HepG2 (cell line): ENCODE measurements around the gene CD248. TPM values are rescaled to one million over a fixed set of nuclear protein-coding genes. Genes with fewer than 3 reads are reported as not detected.
A peak's percentile ranks its signal among the peaks of the same experiment; 100 is the strongest.

Experiments
- ARID4A ChIP-seq: sonication (generic); formaldehyde crosslinking; IDR thresholded peaks from 2 replicates; pipeline ENCODE4 v1.5.0; 2020; ENCODE audit warnings: mild to moderate bottlenecking, missing genetic modification reagents, borderline replicate concordance
- ARNT ChIP-seq: fragments of 450-650 bp; IDR thresholded peaks from 2 replicates; pipeline ENCODE4 v1.6.1; 2017
- BCL6 ChIP-seq: IDR thresholded peaks from 2 replicates; pipeline ENCODE4 v1.6.1; 2016; ENCODE audit warnings: missing genetic modification reagents, missing compliant biosample characterization
- CCDC6 ChIP-seq: sonication (generic); formaldehyde crosslinking; IDR thresholded peaks from 2 replicates; pipeline ENCODE4 v1.8.1; 2022; ENCODE audit warnings: mild to moderate bottlenecking, missing genetic modification reagents, moderate library complexity
- GRHL1 ChIP-seq: sonication (generic); formaldehyde crosslinking; conservative IDR thresholded peaks from 2 replicates; pipeline ENCODE4 v1.8.0; 2022; ENCODE audit warnings: missing genetic modification reagents
- MATR3 ChIP-seq: sonication (generic); formaldehyde crosslinking; IDR thresholded peaks from 2 replicates; pipeline ENCODE4 v1.4.0; 2020; ENCODE audit warnings: missing genetic modification reagents
- MEIS1 ChIP-seq: sonication (generic); formaldehyde crosslinking; IDR thresholded peaks from 2 replicates; pipeline ENCODE4 v1.9.0; 2021; ENCODE audit warnings: mild to moderate bottlenecking, missing genetic modification reagents, moderate library complexity, borderline replicate concordance
- SRY ChIP-seq: sonication (generic); formaldehyde crosslinking; IDR thresholded peaks from 2 replicates; pipeline ENCODE4 v1.8.0; 2022; ENCODE audit warnings: mild to moderate bottlenecking, missing genetic modification reagents
- ZHX2 ChIP-seq, 2 experiments: sonication (generic) in 1 of 2; formaldehyde crosslinking in 1 of 2; IDR thresholded peaks; 2 replicates each; pipeline versions ENCODE4 v1.6.1 to v1.9.0; 2014 to 2022; ENCODE audit warnings: antibody characterized with exemption in 1 of 2, borderline replicate concordance in 1 of 2, inconsistent platforms in 1 of 2, low read depth in 1 of 2, missing genetic modification reagents in 1 of 2
- ZNF12 ChIP-seq: sonication (generic); formaldehyde crosslinking; IDR thresholded peaks from 2 replicates; pipeline ENCODE4 v1.5.0; 2020; ENCODE audit warnings: missing genetic modification reagents
- ZNF382 ChIP-seq: sonication (generic); formaldehyde crosslinking; IDR thresholded peaks from 2 replicates; pipeline ENCODE4 v1.5.0; 2020; ENCODE audit warnings: missing genetic modification reagents, mild to moderate bottlenecking, borderline replicate concordance
- ZNF770 ChIP-seq: sonication (generic); formaldehyde crosslinking; IDR thresholded peaks from 2 replicates; pipeline ENCODE4 v1.5.0; 2020; ENCODE audit warnings: mild to moderate bottlenecking, missing genetic modification reagents
- polyA plus RNA-seq, 8 experiments: library from polyadenylated mRNA; depleted of rRNA in 3 of 8; stranded (reverse) in 7 of 8; unstranded in 1 of 8; fragments of >200 nt; fragmentation: Illumina TruSeq in 4 of 8; extraction: Trizol in 4 of 8; gene quantifications; 2 replicates each; pipeline versions ENCODE4 v1.2.1 to v1.2.3, GENCODE V29; 2011 to 2016; ENCODE audit warnings: low read depth in 4 of 8, missing spikeins in 1 of 8, mixed read lengths in 1 of 8; ENCODE audit not compliant: insufficient read depth in 1 of 8
- total RNA-seq, 5 experiments: library from RNA; depleted of rRNA; stranded (reverse); fragments of >200 nt; fragmentation: Illumina TruSeq; extraction: Trizol; gene quantifications; 2 replicates each; pipeline ENCODE4 v1.2.3, GENCODE V29; 2016; ENCODE audit warnings: low read depth in 1 of 5
- TF ChIP-seq, protein P1 (sequence below): sonication (generic); formaldehyde crosslinking; IDR thresholded peaks from 2 replicates; pipeline ENCODE4 v1.5.0; 2020; ENCODE audit warnings: mild to moderate bottlenecking, low read depth, missing genetic modification reagents, borderline replicate concordance

CD248 gene
- total and polyA plus RNA-seq, 2 of the 13 experiments (the other 11 are each of a cell fraction or from before 2014, with no cell fraction given), result 0.25 to 0.35 TPM

- TF ChIP-seq ZNF12 (CRISPR knock-in tag) (no peak), CCDC6 (CRISPR knock-in tag) (no peak), ARID4A (CRISPR knock-in tag) (no peak), ZNF770 (CRISPR knock-in tag) (no peak), MATR3 (no peak), ZNF382 (CRISPR knock-in tag) (no peak), BCL6 (CRISPR knock-in tag) (no peak), SRY (no peak), MEIS1 (no peak; the same call in 1 of the 2 replicates), GRHL1 (CRISPR knock-in tag) (no peak), ZHX2 (IDR thresholded peaks at IDR 0.05; ENCODE audit: low read depth) (peak; percentile 89), ZHX2 (CRISPR knock-in tag; IDR thresholded peaks at IDR 0.05; ENCODE audit: borderline replicate concordance) (no peak), ARNT (no peak)
- TF ChIP-seq, protein P1, sequence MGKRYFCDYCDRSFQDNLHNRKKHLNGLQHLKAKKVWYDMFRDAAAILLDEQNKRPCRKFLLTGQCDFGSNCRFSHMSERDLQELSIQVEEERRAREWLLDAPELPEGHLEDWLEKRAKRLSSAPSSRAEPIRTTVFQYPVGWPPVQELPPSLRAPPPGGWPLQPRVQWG (CRISPR knock-in tag), result no peak
These were observed 48.4 kb downstream of the CD248 start, which contains the start of gene RAB1B (continued) for GRCh38 chr11:66268244-66268951.
